H1 (cell line): Measurements from ENCODE around the gene COL25A1. TPM values are rescaled to one million over a fixed set of nuclear protein-coding genes. Genes with fewer than 3 reads are reported as not detected.

Experiments
- KDM4A ChIP-seq: IDR thresholded peaks from one replicate; pipeline ENCODE4 v1.7.1; 2012; ENCODE audit warnings: low read depth, mild to moderate bottlenecking, moderate library complexity, low read length, inconsistent platforms; ENCODE audit not compliant: severe bottlenecking
- polyA plus RNA-seq, 7 experiments: library from polyadenylated mRNA; depleted of rRNA in 3 of 7; stranded (reverse) in 5 of 7; unstranded in 2 of 7; fragments of >200 nt in 5 of 7; fragments of 200-250 nt in 2 of 7; gene quantifications; 1 replicate in 5 of 7; 2 replicates in 1 of 7; 4 replicates in 1 of 7; pipeline versions ENCODE4 v1.2.1 to v1.2.3, GENCODE V29; 2011 to 2013; ENCODE audit warnings: missing spikeins in 2 of 7, mixed read lengths in 2 of 7
- total RNA-seq: library from RNA; stranded (reverse); fragmentation: NEBNext Ultra II Directional; extraction: Animal tissue kit (Norgen Biotek cat#: 25700); gene quantifications from 2 replicates; pipeline ENCODE4 v1.2.1, GENCODE V29; 2021

The COL25A1 gene
- total and polyA plus RNA-seq, 2 of the 8 experiments (the other 6 are each of a cell fraction or from before 2014, with no cell fraction given): 1.1 to 8.3 TPM

DNA sequence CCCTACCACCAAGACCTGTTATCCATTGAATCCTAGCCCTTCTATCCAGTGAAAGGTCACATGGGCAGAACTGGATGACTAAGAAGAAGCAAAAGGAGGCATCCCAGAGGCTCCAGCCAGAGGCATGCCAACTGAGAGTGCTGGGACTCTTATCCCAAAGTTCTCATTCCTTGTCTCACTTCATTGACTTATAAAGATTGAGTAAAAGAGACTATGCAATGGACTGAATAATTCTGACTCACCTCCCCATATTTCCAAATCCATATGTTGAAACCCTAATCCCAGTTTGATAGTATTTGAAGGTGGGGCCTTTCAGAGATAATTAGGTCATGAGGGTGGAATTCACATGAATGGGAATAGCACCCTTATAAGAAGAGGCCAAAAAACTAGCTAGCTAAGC lies 131.4 kb downstream of the COL25A1 start (continued):
- no peak for TF ChIP-seq KDM4A
